GM12872 (cell line): ENCODE results near the gene PROS1.

Experiments
- TF ChIP-seq, protein P1 (sequence below): IDR thresholded peaks from 3 replicates; pipeline ENCODE4 v1.5.1; 2011; ENCODE audit warnings: low read depth, mild to moderate bottlenecking, low read length, moderate library complexity; ENCODE audit not compliant: insufficient read depth

PROS1 gene

DNA sequence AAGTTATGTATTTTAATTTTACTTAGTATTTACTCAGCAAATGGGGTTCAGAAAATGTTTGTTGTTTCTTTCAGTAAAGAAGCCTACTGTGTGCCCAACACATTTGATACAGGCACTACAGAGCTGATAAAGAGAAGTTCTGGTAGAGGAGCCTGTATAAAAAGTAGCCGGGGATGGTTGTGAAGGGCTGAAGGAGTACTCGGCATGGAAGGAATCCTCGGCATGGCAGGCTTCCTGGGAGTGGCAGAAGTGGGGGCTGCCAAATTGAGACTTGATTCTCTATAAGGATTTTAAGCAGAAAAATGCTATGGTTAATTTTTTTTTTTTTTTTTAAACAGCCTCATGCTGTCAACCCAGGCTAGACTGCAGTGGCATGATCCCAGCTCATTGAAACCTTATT, 15.5 kb upstream of the PROS1 start:
- TF ChIP-seq, protein P1, sequence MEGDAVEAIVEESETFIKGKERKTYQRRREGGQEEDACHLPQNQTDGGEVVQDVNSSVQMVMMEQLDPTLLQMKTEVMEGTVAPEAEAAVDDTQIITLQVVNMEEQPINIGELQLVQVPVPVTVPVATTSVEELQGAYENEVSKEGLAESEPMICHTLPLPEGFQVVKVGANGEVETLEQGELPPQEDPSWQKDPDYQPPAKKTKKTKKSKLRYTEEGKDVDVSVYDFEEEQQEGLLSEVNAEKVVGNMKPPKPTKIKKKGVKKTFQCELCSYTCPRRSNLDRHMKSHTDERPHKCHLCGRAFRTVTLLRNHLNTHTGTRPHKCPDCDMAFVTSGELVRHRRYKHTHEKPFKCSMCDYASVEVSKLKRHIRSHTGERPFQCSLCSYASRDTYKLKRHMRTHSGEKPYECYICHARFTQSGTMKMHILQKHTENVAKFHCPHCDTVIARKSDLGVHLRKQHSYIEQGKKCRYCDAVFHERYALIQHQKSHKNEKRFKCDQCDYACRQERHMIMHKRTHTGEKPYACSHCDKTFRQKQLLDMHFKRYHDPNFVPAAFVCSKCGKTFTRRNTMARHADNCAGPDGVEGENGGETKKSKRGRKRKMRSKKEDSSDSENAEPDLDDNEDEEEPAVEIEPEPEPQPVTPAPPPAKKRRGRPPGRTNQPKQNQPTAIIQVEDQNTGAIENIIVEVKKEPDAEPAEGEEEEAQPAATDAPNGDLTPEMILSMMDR: no peak

DNA sequence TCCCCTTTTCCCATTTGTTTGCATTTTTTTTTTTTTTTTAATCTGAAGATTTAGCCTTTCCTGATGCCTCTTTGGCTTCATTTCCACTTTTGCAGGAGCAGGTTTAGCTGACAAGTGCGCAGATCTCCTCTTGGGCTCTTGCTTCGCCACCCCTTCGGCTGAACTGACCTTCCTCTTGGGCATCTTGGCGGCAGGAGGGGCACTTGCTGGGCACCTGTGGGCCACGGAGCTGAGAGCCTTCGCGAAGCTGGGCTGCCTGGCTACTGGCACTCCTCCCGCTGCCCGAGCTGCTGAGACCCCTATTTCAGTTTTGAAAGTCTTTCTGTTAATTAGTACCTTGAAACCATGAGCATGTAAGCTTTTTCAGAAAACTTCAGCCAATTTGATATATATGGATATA, 15.1 kb upstream of the PROS1 start:
- TF ChIP-seq, protein P1: no peak

DNA sequence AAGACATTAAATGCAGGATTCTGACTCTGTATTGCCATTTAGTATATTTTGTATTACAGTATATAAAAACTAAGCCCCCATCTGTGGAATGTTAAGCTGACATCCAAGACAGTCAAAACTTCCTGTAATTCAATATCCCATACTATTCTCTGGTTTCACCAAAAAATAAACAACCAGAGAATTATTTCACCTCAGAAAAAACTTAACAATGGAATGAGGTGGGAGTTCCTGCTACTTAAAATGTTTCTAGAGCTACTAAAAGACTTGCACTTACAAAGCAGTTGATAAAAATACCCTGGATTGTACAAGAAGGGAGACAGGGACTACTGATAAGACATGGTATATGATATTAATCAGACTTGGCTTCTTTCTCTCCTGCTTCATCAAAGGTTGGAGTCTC, 14.6 kb upstream of the PROS1 start:
- TF ChIP-seq, protein P1: no peak

DNA sequence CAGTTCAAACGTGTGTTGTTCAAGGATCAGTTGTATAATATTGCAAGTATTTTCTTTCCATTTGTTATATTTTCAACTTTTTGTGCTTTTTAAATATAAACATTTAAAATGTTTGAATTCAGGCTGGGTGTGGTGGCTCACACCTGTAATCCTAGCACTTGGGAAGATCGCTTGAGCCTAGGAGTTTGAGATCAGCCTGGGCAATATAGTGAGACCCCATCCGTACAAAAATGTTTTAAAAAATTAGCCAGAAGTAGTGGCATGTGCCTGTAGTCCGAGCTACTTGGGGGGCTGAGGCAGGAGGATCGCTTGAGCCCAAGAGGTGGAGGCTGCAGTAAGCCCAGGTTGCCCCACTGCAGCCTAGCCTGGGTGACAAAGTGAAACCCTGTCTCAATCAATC, 10.9 kb upstream of the PROS1 start:
- TF ChIP-seq, protein P1: no peak

DNA sequence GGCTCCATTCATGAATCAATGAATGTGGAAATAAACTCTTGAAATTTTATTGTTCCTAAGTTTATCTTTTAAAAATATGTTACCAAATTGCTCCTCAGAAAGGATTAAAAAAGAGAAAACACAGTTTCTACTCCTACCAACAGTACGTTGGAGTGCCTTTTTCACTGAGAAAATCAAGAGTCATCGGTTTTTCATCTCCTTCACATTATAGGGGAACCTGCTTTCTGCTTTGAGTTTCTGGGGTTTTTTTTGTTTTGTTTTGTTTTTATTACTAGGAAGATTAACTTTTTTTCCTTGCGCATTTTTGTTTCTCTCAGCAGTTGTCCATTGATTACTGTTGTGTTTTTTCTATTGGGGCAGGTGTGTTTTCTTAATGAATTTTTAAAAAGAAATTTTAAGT, 9.7 kb upstream of the PROS1 start:
- TF ChIP-seq, protein P1: no peak

DNA sequence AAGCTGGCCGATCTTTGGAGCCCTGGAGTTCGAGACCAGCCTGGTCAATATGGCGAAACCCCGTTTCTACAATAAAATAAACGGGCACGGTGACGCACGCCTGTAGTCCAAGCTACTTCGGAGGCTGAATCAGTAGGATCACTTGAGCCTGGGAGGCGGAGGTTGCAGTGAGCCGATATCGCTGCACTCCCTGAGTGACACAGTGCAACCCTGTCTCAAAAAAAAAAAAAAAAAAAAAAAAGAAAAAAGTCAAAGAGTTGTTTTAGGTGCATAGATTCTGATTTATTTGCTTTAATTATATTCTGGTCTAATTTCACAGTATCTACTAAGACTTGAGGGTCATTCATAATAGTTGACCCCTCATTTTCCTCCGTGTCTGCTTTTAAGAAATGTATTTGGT, 8.0 kb upstream of the PROS1 start:
- TF ChIP-seq, protein P1: no peak

DNA sequence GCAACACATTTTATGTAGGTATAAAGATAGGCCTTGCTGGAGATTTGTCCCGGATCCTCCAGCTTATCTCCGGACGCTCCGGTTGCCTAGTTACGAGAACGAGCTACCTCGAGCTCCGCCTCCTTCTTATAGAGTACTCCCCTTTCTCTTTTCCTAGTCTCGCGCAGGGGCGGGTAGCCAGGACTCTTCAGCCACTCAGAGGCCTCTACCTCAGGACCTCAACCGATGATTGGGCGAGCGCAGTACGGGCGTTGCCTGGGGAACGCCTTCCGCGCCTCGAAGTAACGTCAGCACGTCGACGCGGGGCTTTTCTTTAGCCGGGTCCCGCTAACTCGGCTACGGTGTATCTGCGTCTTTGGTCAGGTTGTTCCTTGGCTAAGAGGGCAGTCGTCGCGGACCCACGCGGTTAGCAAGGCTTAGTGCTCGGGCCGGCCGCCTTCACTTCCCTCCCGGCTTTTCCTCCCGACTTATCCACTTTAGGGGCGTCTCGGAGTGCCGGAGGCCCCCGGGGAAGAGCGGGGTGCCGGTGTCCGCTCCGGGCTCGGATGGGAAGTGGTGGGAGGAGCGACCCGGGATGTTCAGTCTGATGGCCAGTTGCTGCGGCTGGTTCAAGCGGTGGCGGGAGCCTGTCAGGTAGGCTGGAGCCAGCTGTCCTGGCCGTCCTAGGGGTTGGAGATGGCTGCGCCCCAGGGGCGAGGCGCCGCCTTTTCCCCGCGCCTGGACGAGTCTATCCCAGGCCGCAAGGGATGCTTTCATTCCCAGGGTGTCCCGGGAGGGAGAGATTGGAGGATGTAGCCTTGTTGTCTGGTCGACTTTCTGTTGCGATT, 6.4 kb upstream of the PROS1 start, which contains the start of gene ARL13B:
Gene ARL13B, plus strand, starts transcription at position 306 of the 827 bp plus-strand sequence. Its CDS starts 269 bp downstream, at position 575.
- TF ChIP-seq, protein P1: no peak
